ENCODE results near the gene CYP4B1. TPM values are rescaled to one million over a fixed set of nuclear protein-coding genes. Genes with fewer than 3 reads are reported as not detected.

CYP4B1 gene
- total RNA-seq, 1 donor from 2014 or later, result not detected

DNA sequence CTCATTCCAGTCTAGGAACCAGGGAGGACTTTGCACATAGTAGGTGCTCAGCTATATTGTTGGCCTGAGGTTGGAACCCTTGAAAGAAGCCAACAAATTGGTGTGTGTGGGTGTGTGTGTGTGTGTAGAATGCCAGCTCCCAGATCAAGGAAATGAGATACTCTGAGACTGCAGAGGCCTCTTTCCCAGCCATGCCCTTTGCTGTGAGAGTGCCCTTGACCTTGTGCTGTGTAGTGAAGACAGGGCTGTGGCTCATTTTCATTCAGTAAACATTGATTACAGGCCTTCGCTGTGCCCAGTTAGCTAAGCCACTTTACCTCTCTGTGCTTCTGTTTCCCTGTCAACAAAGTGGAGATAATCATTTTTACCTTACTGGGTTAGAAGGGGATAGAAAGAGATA lies 3.2 kb downstream of the CYP4B1 start:
- Mint-ChIP-seq H3K27ac (ENCODE audit: unreplicated experiment) (no peak overlapping the region), H3K9me3 (ENCODE audit: low read depth) (no peaks in the 10 kb centered on the region), H3K36me3 (ENCODE audit: low read depth) (no peaks in the 10 kb centered on the region), H3K4me3 (ENCODE audit: unreplicated experiment) (no peak overlapping the region), H3K27me3 (ENCODE audit: low read depth) (no peaks in the 10 kb centered on the region), H3K4me1 (ENCODE audit: low read depth) (no peaks in the 10 kb centered on the region)
- no peak for DNase-seq (ENCODE audit: low spot score)
- TF ChIP-seq CTCF (IDR thresholded peaks at IDR 0.05), result no peak

GRCh38 chr1:46802901-46803574 lies 4.2 kb downstream of the CYP4B1 start:
- no peaks in the 10 kb centered on the region for H3K36me3 Mint-ChIP-seq (ENCODE audit: low read depth)
- no peak overlapping the region for H3K4me3 Mint-ChIP-seq (ENCODE audit: unreplicated experiment)
- H3K27ac Mint-ChIP-seq (ENCODE audit: unreplicated experiment), result no peak overlapping the region
- TF ChIP-seq CTCF (IDR thresholded peaks at IDR 0.05), result no peak
- no peaks in the 10 kb centered on the region for H3K4me1 Mint-ChIP-seq (ENCODE audit: low read depth)
- DNase-seq (ENCODE audit: low spot score), result no peak
- H3K9me3 Mint-ChIP-seq (ENCODE audit: low read depth), result peaks cover 8% of the 10 kb centered on the region
- H3K27me3 Mint-ChIP-seq (ENCODE audit: low read depth), result no peaks in the 10 kb centered on the region

GRCh38 chr1:46804027-46804889 lies 5.4 kb downstream of the CYP4B1 start:
- Mint-ChIP-seq H3K36me3 (ENCODE audit: low read depth) (no peaks in the 10 kb centered on the region), H3K27ac (ENCODE audit: unreplicated experiment) (no peak overlapping the region), H3K27me3 (ENCODE audit: low read depth) (no peaks in the 10 kb centered on the region), H3K4me1 (ENCODE audit: low read depth) (no peaks in the 10 kb centered on the region), H3K9me3 (ENCODE audit: low read depth) (peaks cover 9% of the 10 kb centered on the region), H3K4me3 (ENCODE audit: unreplicated experiment) (no peak overlapping the region)
- DNase-seq (ENCODE audit: low spot score), result no peak
- TF ChIP-seq CTCF (IDR thresholded peaks at IDR 0.05), result no peak

DNA sequence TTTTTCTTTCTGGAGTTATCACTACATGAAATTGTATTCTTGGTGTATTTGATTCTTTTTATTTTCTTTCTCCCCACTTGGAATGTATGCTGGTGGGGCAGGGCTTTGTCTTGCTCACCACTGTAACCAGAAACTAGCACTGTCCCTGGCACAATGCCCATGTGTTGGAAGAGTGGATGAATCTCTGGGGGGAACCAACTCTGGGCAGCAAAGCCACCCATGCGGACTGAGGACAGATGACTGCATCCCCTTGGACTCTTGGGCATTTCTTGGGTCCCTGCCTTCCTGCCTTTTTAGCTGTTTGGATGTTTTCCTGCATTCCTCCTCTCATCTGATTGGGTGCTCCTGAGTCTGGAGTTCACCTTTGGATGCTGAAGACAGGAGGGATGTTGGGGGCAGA lies 6.1 kb downstream of the CYP4B1 start:
- Mint-ChIP-seq H3K9me3 (ENCODE audit: low read depth) (peaks cover 10% of the 10 kb centered on the region), H3K36me3 (ENCODE audit: low read depth) (no peaks in the 10 kb centered on the region), H3K27me3 (ENCODE audit: low read depth) (no peaks in the 10 kb centered on the region), H3K4me3 (ENCODE audit: unreplicated experiment) (no peak overlapping the region), H3K4me1 (ENCODE audit: low read depth) (no peaks in the 10 kb centered on the region), H3K27ac (ENCODE audit: unreplicated experiment) (no peak overlapping the region)
- no peak for DNase-seq (ENCODE audit: low spot score)
- TF ChIP-seq CTCF (IDR thresholded peaks at IDR 0.05), result no peak

GRCh38 chr1:46805755-46806154 lies 6.9 kb downstream of the CYP4B1 start:
- H3K9me3 Mint-ChIP-seq (ENCODE audit: low read depth), result peaks cover 15% of the 10 kb centered on the region
- H3K4me3 Mint-ChIP-seq (ENCODE audit: unreplicated experiment), result no peak overlapping the region
- no peak for TF ChIP-seq CTCF (IDR thresholded peaks at IDR 0.05)
- no peaks in the 10 kb centered on the region for H3K27me3 Mint-ChIP-seq (ENCODE audit: low read depth)
- H3K36me3 Mint-ChIP-seq (ENCODE audit: low read depth), result no peaks in the 10 kb centered on the region
- DNase-seq (ENCODE audit: low spot score), result no peak
- no peaks in the 10 kb centered on the region for H3K4me1 Mint-ChIP-seq (ENCODE audit: low read depth)
- no peak overlapping the region for H3K27ac Mint-ChIP-seq (ENCODE audit: unreplicated experiment)

Data from chondrocyte (in vitro differentiated cells).